ENCODE results near the gene ANK3.

ANK3 gene

DNA sequence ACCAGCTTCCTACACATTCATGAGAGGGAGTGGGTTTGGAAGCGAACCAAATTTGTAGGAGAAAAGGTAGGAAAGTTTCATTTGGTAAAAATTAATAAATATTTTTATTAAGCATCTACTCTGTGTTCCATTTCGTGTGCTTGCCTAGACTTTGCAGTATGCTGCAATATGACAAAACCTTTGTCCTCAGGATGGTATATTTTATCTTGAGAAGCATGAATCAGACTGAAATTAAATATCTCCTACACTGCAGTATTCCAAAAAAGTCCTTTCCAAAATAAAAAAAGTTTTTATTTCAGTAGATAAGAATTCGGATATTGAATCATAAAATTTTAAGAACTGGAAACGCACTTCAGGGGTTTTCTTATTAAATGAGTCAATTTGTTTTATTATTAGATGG lies 47.7 kb downstream of the ANK3 start:
- no peak for DNase-seq (ENCODE audit: low read depth)

DNA sequence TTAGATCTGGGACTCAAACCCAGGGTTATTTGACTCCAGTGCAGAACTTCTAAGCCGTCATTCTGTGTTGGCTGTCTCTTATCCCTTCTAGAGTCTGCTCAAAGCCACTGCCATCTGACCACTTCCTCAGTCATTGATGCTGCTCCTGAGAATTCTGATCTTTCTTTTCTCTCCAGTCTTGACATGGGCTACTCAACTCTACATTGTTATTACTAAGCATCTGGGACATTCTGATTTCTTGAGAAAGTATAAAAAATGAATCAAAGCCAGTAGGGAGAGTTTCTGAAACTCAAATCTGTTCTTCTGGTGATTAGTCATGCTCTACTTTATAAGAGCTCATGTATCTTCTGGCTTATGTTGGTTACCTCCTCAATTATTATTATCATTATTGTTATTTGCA lies 48.7 kb downstream of the ANK3 start:
- no peak for DNase-seq (ENCODE audit: low read depth)

DNA sequence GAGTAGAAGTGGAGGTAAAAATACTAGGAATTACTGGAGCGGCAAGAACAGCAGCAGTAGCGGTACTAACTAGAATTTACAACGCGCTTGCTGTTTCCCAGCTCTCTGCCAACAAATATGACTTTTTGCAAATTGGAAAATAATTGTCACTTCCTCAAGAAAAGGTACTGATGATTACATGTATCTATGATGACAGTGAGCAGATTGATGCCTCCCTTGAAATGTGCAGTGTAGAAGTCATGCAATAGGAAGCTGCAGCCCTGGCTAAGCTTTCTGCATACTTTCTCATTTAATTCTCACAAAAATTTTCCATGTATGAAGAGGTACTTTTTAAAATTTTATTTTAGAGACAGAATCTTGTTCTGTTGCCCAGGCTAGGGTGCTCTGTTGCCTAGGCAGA lies 49.9 kb downstream of the ANK3 start:
- no peak for DNase-seq (ENCODE audit: low read depth)

DNA sequence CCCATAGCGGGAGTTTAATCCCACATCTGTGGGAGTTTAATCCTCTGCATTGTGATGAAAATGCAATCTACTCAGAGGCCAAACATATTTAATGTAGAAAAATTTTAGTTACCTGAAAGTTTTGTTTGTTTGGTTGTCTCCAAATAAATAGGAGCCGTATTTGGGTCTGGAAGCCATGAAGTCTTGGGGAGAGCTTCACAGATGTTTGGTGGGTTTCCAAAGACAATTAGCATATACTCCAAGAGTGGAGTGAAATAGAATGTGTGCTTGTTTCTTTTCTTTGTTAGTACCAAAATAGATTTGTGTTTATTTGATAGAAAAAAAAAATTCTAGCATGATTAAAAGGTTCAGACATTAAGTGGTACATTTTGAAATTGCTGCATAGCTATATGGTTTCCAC lies 50.9 kb downstream of the ANK3 start:
- DNase-seq (ENCODE audit: low read depth), result no peak

DNA sequence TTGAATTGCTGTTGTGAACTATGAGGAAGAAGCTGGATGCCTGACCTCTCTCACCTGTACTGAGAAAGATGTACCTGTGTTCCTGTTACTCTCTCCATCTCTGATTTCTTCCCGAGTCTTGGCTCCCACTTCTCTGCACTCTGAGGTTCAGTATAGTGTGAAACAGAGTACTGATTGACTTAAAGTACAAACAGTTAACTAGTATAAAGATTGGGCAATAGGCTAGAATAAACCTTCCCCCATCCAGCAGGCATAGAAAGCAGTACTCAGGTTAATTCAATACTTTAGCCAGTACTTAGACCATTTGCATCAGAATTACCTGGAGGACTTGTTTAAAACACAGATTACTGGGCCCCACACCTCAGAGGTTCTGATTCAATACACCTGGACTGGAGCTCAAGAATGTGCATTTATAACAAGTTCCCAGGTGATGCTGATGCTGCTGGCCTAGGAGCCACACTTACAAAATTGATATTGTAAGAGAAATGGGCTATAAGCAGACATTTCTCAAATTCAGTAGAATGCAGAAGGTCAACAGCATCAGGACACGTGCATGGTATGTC lies 51.6 kb downstream of the ANK3 start:
- no peak for DNase-seq (ENCODE audit: low read depth)

DNA sequence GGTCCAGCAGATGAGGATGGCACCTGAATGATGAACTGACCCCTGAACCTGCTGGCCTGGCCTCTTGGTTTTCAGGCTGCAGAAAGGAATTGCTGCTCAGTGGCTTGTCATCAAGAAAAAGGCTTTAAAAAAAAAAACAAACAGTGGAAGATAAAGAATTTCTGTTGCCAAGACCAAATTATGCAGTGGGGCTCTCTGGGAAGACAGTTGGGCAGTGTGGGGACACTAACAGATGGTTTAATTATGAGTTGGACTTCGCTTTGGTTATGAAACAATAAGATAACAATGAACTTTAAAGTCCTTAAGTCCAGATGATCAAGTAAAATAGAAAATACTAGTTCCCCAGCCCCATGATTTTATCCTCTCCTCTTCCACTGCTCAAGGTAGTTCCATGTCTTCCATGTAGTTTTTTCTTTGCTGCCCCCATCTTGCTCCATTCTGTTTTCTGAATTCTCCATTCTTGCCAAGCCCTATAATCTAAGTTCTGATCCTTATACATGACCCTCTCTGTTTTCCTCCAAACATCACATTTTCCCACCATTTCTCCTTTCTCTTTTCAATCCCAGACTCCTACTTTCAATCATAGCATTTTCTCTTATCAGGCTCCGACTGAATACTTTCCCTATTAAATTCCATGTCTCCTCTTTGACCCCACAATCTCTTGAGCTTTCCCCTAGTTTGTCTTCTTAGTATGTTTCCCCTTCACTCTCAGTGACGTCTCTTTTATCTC lies 52.6 kb downstream of the ANK3 start:
- no peak for DNase-seq (ENCODE audit: low read depth)

DNA sequence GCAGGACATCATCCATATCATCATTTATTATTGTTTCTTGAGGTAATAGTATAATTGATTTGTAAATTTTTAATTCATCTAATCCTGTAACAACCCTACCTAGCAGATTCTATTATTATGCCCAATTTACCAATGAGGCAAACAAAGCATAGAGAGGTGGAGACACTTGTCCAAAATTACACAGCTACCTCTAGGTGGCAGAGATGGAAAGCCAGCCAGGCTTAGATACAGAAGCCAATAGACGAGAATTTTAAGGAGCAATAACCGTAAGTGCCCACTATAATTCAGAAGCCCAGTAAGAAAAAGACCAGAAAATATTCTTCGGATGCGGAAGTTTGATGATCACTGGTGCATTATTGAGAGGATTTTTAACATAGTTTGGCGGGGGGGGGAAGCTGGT lies 54.0 kb downstream of the ANK3 start:
- DNase-seq (ENCODE audit: low read depth), result no peak

DNA sequence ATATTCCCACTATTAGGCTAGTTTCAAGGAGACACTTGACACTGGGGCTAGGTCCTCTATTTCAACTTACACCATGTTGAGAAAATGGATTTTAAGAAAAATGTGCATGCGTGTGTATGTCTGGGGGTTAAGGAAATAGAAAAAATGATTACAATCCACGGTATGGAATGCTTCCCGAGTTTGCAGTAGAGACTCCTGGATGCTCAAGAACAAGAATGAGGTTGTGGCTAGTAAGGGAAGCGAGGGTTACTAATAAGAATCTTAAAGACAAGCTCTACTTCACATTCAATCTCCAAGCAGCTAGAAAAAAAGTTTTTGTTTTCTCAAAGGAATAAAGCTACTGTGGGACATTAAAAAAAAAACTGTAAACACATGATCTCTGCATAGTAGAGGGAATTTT lies 54.7 kb downstream of the ANK3 start:
- no peak for DNase-seq (ENCODE audit: low read depth)

DNA sequence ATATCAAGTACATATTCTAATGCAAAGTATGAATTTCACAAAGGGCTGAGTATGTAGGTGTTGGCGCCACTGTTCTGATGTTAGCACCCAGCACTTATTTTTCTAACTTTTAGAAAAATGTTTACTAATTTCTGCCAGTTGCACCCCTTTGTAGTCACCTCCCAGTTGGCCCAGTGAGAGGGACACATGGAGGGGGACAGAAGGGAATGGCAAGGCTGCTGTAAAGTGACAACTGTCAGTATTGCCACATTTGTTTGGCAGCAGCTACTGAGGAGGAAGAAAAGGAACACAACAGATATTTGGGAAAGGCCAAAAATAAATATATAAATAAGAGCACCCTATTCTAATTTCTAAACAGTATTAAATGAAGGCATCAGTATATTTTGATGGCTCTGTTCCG lies 57.3 kb downstream of the ANK3 start:
- no peak for DNase-seq (ENCODE audit: low read depth)

DNA sequence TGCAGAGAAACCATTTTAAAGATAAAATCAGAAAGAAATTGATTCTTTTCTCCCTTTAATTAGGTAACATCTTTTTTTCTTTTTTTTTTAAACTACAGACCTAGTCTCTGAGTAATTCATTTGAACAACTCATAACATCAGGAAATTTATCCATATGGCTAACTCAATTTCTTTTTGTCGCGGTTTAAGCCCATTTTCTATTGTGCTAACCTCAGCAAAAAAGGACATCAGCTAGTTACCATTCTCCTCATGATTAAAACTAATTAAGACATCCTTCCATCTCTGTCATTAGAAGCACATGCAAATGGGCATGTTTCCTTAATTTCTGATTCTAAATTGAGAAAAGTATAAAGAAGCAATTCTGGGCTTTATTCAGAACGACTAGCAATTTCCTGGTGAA lies 57.8 kb downstream of the ANK3 start:
- DNase-seq (ENCODE audit: low read depth), result no peak

DNA sequence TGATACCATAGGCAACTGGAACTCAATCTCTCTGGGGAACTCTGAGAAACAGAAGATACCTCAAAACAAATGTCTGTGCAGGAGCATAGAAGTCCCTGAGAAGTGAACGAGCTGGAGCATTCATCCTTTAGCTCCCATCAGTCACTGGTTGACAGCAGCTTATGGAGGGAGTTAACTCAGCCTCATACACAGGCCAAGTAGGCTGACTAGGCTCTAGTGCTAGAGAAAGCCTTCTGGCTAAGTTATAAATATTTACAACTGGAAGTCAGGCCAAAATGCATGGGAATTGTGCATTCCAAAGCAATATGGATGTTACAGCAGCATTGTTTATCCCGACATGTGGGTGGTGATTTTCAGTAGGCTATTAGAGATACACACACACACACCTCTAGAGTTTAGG lies 66.5 kb downstream of the ANK3 start:
- DNase-seq (ENCODE audit: low read depth), result no peak

DNA sequence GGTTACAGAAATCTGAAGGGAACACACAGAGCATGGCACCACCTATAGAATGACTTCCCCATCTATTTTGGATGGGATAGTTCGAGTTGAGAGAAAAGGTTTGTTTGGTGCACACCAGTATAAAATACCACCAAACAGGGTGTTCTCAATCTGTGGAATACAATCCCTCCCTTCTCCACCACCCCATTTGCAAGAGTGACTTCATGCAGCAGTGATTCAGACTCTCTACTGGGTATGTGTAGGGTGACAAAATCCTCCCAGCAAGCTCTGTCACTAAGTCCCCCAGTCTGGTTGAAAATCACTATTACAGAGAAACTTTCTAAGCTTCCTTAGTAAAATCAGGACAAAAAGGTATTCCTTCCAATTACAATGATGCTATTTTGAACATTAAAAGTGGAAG lies 69.0 kb downstream of the ANK3 start:
- no peak for DNase-seq (ENCODE audit: low read depth)

DNA sequence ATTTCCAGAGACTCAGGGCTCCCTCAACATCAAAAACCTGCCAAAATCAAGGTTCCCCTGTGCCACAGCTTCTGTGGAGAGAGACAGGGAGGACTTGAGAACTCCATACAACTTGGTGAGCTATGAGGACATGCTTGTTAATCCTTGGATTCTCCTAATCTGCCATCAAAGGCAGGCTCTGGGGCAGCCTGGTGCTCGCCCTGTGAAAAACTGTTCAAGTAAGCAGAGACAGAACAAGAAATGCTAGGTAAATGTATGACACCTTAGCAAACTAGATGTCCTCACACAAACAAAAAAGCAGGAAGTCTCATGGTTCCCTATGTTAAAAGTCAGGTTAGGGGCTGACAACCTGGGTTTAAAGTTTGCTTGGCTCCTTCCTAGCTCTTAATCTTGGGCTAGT lies 73.6 kb downstream of the ANK3 start:
- no peak for DNase-seq (ENCODE audit: low read depth)

DNA sequence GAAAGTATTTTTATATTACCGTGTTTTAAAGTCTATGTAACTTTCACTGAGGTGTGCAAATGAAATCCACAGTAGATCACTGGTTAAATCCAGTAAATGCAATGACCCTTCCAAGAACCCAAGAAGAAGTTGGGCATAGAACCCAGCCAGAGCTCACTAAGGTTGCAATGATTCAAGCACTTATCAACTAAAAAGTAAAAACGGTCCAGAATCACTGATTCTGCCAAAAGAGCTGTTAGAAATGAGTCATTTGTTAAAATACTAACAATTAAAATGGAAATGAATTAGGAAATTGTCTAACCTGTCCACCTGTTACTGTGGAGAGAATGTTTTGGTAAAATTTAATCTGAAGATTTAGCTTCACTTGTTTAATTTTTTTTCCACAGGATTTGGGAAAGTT lies 74.4 kb downstream of the ANK3 start:
- no peak for DNase-seq (ENCODE audit: low read depth)

DNA sequence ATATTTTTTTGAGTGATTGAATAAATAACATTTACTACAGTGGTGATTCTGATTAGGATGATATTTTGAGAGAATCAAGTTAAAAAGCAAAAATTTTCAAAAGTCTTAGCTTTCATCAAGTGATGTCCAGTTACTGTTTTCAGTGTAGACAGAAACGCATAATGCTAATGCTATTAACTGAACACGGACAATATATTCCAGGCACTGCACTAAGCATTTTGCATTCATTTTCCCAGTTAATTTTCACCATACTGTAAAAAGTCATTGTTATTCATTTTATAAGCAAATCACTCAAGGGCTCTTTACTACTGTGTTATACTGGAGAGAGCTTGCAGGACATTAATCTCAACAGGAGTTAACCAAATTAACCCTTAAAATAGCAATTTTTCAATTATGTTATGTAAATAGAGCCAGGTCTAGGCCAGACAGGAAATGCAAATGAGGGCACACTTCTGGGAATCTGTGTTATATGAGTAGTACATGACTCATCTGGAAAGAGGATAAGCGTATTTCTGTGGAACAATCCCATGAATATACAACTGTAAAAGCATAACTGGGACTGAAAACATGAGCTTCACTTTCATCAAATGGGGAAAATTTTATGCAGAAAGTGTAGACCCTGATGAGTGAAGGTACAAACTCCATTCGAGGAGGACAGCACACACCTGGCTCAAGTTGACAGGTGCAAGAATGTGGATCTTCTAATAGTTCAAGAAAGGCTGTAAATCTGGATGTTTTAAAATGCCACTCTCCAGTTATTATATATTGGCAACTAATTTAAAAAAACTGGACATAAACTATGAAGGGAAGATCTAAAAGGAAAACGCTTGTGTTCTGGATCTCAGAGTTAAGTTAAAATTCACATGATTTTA lies 75.4 kb downstream of the ANK3 start:
- DNase-seq (ENCODE audit: low read depth), result no peak

DNA sequence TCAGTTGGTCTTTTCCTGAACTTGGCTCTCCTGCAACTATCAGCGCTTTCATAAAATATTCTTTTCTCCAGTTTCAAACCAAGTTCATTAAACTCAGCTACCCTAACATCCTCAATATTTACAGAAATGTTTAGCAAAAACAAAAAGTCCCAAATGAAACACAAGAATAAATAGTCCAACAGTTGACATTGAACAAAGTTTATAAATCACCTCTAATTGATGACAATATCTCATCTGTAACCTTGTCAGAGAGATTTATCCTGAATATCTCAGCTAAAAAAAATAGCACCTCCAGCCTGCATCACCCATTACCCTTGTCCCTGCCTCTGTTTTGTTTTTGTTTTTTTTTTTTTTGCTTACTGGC lies 76.1 kb downstream of the ANK3 start:
- no peak for DNase-seq (ENCODE audit: low read depth)

DNA sequence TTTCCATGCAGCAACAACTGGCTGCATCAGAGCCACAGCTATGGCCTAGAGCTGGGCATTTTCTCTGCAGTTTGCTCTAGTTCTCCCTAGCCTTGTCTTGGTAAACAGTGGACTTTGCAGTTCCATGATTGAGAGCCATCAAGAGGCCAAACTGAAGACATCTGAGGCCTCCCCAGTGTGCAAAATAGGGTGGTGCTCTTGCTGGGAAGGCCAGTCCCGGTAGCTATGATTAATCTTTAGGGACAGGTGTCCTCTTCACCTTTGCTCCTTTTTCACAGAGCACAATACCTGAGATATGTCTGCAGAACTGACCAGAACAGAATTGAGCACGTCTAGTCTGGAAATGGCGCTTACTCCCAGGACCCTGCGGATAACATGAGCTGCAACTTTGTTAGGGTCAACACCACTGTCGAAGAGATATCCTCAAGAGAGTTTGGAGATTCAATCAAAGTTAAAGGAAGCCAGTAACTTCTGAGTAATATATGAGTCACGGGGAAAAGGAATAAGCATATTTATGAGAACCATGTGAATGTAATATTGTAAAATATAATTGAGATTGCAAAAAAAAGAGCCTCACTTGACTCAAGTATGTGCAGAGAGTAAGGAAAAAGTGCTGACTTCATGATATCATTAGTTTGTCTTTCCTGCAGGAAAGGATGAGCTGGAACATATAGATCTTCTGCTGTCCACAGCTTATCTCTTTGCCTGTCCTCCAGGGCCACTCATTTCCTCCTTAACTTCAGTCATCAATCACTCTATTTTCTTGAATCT lies 76.7 kb downstream of the ANK3 start:
- no peak for DNase-seq (ENCODE audit: low read depth)

DNA sequence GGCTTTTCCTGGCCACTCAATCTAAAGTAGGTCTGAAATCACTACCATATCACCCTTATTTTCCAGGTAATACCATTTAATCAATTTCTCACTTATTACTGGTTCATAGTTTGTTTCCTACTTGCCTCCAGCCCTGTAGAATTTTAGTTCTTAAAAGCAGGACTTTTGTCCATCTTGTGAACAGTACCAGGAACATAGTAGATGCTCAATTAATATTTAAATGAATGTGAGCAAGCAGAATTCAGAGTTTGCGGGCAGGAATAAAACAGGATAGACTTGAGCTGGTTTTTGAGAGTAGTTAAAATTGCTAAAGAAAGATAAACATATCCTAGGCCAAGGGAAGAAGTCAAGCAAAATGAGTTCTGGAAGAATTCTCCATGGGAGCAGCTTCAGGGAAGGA lies 77.9 kb downstream of the ANK3 start:
- no peak for DNase-seq (ENCODE audit: low read depth)

DNA sequence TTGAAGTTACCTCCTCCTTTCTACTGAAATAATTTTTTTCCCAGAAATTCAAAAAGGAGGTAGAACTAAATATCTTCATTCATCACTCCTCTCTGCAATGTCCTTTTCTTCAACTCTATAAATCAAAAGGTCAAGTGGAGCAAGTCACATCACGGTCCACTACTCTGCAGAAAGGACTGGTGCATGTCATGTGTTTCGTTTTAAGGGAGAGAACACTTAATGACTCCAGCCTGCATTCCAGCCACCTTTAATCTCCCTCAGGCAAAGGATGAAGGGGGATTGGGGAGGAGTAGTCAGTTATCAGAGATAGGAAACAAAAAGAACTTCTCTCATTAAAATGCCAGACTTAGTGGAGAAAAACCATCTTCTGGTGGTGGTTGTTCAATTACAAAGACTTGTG lies 78.9 kb downstream of the ANK3 start:
- DNase-seq (ENCODE audit: low read depth), result no peak

DNA sequence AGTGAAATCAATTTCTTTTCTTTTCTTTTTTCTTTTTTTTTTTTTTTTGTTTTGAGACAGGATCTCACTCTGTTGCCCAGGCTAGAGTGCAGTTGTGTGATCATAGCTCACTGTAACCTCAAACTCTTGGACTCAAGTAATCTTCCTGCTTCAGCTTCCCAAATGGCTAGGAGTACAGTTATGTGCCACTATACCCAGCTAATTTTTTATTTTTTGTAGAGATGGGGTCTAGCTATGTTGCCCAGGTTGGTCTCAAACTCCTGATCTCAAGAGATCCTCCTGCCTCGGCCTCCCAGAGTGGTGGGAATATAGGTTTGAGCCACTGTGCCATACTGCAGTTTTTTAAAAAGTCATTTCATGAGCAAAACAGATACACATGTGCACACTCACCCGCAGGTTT lies 79.8 kb downstream of the ANK3 start:
- DNase-seq (ENCODE audit: low read depth), result no peak

DNA sequence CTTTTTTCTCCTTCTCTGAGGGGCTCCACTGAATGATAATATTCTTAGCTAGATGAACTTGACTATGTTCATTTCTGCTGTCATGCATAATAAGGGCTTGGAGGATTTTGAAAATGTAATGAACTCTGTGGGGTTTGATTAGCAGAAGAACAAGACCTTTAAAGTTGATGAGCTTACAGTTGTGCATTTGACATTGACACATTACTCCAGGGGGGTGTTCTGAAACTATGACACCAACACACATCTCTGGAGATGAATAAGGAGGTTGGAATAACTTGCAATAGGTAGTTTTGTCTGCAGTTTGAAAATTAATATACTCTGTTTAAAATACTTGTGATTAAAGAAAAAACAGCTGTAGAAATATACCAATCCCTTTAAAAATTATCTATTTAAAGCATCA lies 80.3 kb downstream of the ANK3 start:
- no peak for DNase-seq (ENCODE audit: low read depth)

DNA sequence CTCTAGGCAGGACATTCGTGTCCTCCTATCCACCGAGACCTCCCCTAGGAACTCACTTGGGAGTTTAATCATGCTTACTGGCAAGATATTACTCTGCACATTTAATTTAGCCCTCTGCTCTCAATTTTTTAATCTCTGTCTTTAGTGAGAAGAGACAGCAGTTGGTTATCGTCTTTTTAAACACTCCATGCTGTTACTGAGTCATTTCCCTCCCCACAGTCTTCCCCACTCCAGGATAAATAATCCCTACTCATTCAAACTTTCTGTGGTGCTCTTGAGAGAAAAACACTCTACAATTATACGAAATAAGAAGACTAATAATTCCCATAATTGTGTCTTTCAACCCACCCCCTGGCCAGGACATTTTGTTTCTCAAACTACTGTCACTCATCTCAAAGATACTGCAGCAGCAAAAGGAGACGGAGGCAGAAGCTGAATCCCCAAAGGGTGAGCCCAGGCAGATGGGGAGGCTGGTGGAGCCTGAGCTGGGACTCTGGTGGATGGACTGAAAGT lies 84.2 kb downstream of the ANK3 start:
- DNase-seq (ENCODE audit: low read depth), result no peak

All from stimulated activated CD8-positive, alpha-beta memory T cell treated with anti-CD3 and anti-CD28 coated beads, Interleukin-7, amount 100 ng/mL, for 24 hours (primary cell).